CD4-positive, alpha-beta T cell (primary cell): ENCODE data around the gene GYG2. TPM values are rescaled to one million over a fixed set of nuclear protein-coding genes. Genes with fewer than 3 reads are reported as not detected.

Experiments
- ATAC-seq: fragments of 200-7000 bp; cut with Tn5 transposase; one replicate; pipeline ENCODE4 v1.10.0; 2022; ENCODE audit warnings: mild to moderate bottlenecking; ENCODE audit not compliant: poor library complexity
- CTCF ChIA-PET: fragments of 350-600 bp; sonication (Branson Sonifier 250); formaldehyde crosslinking; loops from one replicate; lab custom pipeline; 2021; ENCODE audit warnings: antibody characterized with exemption, inconsistent platforms; lab: Charles Lee
- POLR2A ChIA-PET: fragments of 350-600 bp; sonication (Branson Sonifier 250); formaldehyde crosslinking; loops from one replicate; lab custom pipeline; 2021; ENCODE audit warnings: antibody characterized with exemption, inconsistent platforms; lab: Charles Lee
- DNase-seq, 14 experiments: peaks; one replicate each; pipeline ENCODE4 v3.0.0-alpha.2; 2013 to 2020; ENCODE audit warnings: mixed read lengths in 2 of 14
- H3K27ac ChIP-seq, 2 donors: one replicate each; pipeline versions ENCODE4 v1.5.1 to v1.7.0; 2013; ENCODE audit warnings: low read length in 2 of 2, low read depth in 1 of 2, mild to moderate bottlenecking in 1 of 2
- H3K27me3 ChIP-seq, 2 experiments: 1 replicate in 1 of 2; 2 replicates in 1 of 2; pipeline versions ENCODE4 v1.6.1 to v1.7.0; 2013; ENCODE audit warnings: low read length in 2 of 2, control low read depth in 1 of 2, mild to moderate bottlenecking in 1 of 2, moderate library complexity in 1 of 2; ENCODE audit not compliant: insufficient read depth in 2 of 2, control insufficient read depth in 1 of 2
- H3K36me3 ChIP-seq: one replicate; pipeline ENCODE4 v1.6.1; 2013; ENCODE audit warnings: low read length, control low read depth; ENCODE audit not compliant: insufficient read depth
- H3K4me1 ChIP-seq: one replicate; pipeline ENCODE4 v1.6.1; 2013; ENCODE audit warnings: low read length, control low read depth; ENCODE audit not compliant: insufficient read depth
- H3K4me3 ChIP-seq: one replicate; pipeline ENCODE4 v1.5.1; 2013; ENCODE audit warnings: mild to moderate bottlenecking, low read length, moderate library complexity
- H3K9me3 ChIP-seq, 2 experiments: 1 replicate in 1 of 2; 2 replicates in 1 of 2; pipeline versions ENCODE4 v1.6.1 to v1.7.0; 2013; ENCODE audit warnings: low read length in 2 of 2, mild to moderate bottlenecking in 2 of 2, control low read depth in 1 of 2, moderate library complexity in 1 of 2; ENCODE audit not compliant: control insufficient read depth in 1 of 2, insufficient read depth in 1 of 2
- H3K27ac Mint-ChIP-seq: one replicate; pipeline ENCODE4 v1.8.0; 2020; ENCODE audit warnings: mixed read lengths
- H3K27me3 Mint-ChIP-seq: one replicate; pipeline ENCODE4 v1.8.0; 2021; ENCODE audit warnings: mixed read lengths
- H3K36me3 Mint-ChIP-seq: one replicate; pipeline ENCODE4 v1.8.0; 2021; ENCODE audit warnings: low read depth, mixed read lengths
- H3K4me1 Mint-ChIP-seq: one replicate; pipeline ENCODE4 v1.8.0; 2021; ENCODE audit warnings: low read depth, mixed read lengths
- H3K4me3 Mint-ChIP-seq: one replicate; pipeline ENCODE4 v1.8.0; 2020; ENCODE audit warnings: mild to moderate bottlenecking, mixed read lengths
- H3K9me3 Mint-ChIP-seq: one replicate; pipeline ENCODE4 v1.8.0; 2020; ENCODE audit warnings: mixed read lengths
- CTCF ChIP-seq: fragments of 200-600 bp; IDR thresholded peaks from one replicate; pipeline ENCODE4 v1.8.0; 2022; ENCODE audit warnings: antibody characterized with exemption, mild to moderate bottlenecking
- intact Hi-C, 2 experiments: fragments of 100-400 bp; cut with DNase I in 1 of 2; cut with micrococcal nuclease in 1 of 2; formaldehyde crosslinking; loops; one replicate each; pipeline versions ENCODE4 v1.15.1 to v1.9.0; 2023 to 2025; cut with DNase I, micrococcal nuclease
- total RNA-seq, 174 experiments: library from RNA in 2 of 174; stranded (reverse) in 2 of 174; gene quantifications; one replicate each; pipeline ENCODE4 v1.2.3 and lab custom pipeline; 2021 to 2026

GYG2 gene
- total RNA-seq, 2 experiments from 2014 or later: not detected

- Histone ChIP-seq H3K4me1 (no peaks in the 10 kb centered on the region), H3K36me3 (no peaks in the 10 kb centered on the region), H3K4me3 (no peak overlapping the region), H3K27me3 (peaks cover 0 to 2% of the 10 kb centered on the region in 2 experiments), H3K9me3 (peaks cover 0 to 11% of the 10 kb centered on the region in 2 experiments), H3K27ac (no peak overlapping the region)
- H3K36me3 Mint-ChIP-seq: no peaks in the 10 kb centered on the region
- CTCF ChIA-PET: no interaction called here
- TF ChIP-seq CTCF: no peak
- no peaks in the 10 kb centered on the region for H3K9me3 Mint-ChIP-seq
- DNase-seq: no peak
- POLR2A ChIA-PET: no interaction called here
- no peak overlapping the region for H3K27ac Mint-ChIP-seq
- H3K4me1 Mint-ChIP-seq: peaks cover 3% of the 10 kb centered on the region
- intact Hi-C loops: no loop called here
- H3K27me3 Mint-ChIP-seq: peaks cover 3% of the 10 kb centered on the region
- ATAC-seq: no peak
- H3K4me3 Mint-ChIP-seq: no peak overlapping the region
These were observed 74.6 kb downstream of the GYG2 start for GRCh38 chrX:2903366-2903765.

- no peaks in the 10 kb centered on the region for H3K36me3 Mint-ChIP-seq
- Histone ChIP-seq H3K27me3 (peaks cover 0 to 2% of the 10 kb centered on the region in 2 experiments), H3K36me3 (no peaks in the 10 kb centered on the region), H3K4me1 (no peaks in the 10 kb centered on the region), H3K9me3 (peaks cover 0 to 11% of the 10 kb centered on the region in 2 experiments), H3K4me3 (no peak overlapping the region), H3K27ac (no peak overlapping the region)
- no peak overlapping the region for H3K27ac Mint-ChIP-seq
- ChIA-PET CTCF (no interaction called here), POLR2A (no interaction called here)
- no peaks in the 10 kb centered on the region for H3K27me3 Mint-ChIP-seq
- no peak for ATAC-seq
- no peaks in the 10 kb centered on the region for H3K4me1 Mint-ChIP-seq
- no peaks in the 10 kb centered on the region for H3K9me3 Mint-ChIP-seq
- no peak for TF ChIP-seq CTCF
- intact Hi-C loops: no loop called here
- no peak overlapping the region for H3K4me3 Mint-ChIP-seq
- no peak for DNase-seq
These were observed 78.6 kb downstream of the GYG2 start for GRCh38 chrX:2907295-2907694.

GRCh38 chrX:2908125-2908685 lies 79.5 kb downstream of the GYG2 start:
- no peaks in the 10 kb centered on the region for H3K4me1 ChIP-seq
- H3K36me3 ChIP-seq: no peaks in the 10 kb centered on the region
- no peak overlapping the region for H3K4me3 ChIP-seq
- H3K27ac ChIP-seq: no peak overlapping the region
- Mint-ChIP-seq H3K4me3 (no peak overlapping the region), H3K36me3 (no peaks in the 10 kb centered on the region), H3K9me3 (no peaks in the 10 kb centered on the region), H3K4me1 (no peaks in the 10 kb centered on the region), H3K27ac (no peak overlapping the region), H3K27me3 (no peaks in the 10 kb centered on the region)
- no peak for TF ChIP-seq CTCF
- DNase-seq (no peak), ATAC-seq (no peak)
- ChIA-PET POLR2A (no interaction called here), CTCF (no interaction called here)
- H3K9me3 ChIP-seq: peaks cover 0 to 9% of the 10 kb centered on the region in 2 experiments
- intact Hi-C loops: no loop called here
- peaks cover 0 to 2% of the 10 kb centered on the region in 2 experiments for H3K27me3 ChIP-seq
